Right lobe of liver (tissue), 4 donors: ENCODE measurements around the gene FOXD1.

Experiments
- POLR2A ChIP-seq: fragments of 450-650 bp; IDR thresholded peaks from one replicate; pipeline ENCODE4 v1.6.1; 2017; ENCODE audit warnings: antibody characterized with exemption, mild to moderate bottlenecking
- TF ChIP-seq, protein P1 (sequence below), 4 donors: fragments of 200-600 bp in 3 of 4; fragments of 450-650 bp in 1 of 4; IDR thresholded peaks; one replicate each; pipeline versions ENCODE4 v1.5.1 to v1.8.0; 2016 to 2022; ENCODE audit warnings: antibody characterized with exemption in 4 of 4, mild to moderate bottlenecking in 2 of 4
- donor health status: DM: no; HTN: no; CAD: no.
- donor health status: DM: no; HTN: no; CAD: no.
- donor health status: DM: no; HTN: yes; CAD: no.

GRCh38 chr5:73450672-73451223, 2.2 kb upstream of the FOXD1 start:
- TF ChIP-seq, protein P1, sequence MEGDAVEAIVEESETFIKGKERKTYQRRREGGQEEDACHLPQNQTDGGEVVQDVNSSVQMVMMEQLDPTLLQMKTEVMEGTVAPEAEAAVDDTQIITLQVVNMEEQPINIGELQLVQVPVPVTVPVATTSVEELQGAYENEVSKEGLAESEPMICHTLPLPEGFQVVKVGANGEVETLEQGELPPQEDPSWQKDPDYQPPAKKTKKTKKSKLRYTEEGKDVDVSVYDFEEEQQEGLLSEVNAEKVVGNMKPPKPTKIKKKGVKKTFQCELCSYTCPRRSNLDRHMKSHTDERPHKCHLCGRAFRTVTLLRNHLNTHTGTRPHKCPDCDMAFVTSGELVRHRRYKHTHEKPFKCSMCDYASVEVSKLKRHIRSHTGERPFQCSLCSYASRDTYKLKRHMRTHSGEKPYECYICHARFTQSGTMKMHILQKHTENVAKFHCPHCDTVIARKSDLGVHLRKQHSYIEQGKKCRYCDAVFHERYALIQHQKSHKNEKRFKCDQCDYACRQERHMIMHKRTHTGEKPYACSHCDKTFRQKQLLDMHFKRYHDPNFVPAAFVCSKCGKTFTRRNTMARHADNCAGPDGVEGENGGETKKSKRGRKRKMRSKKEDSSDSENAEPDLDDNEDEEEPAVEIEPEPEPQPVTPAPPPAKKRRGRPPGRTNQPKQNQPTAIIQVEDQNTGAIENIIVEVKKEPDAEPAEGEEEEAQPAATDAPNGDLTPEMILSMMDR (IDR thresholded peaks at IDR 0.05): no peak
- TF ChIP-seq POLR2A: no peak
